CD8-positive, alpha-beta memory T cell (primary cell): ENCODE data around the gene NPSR1. TPM values are rescaled to one million over a fixed set of nuclear protein-coding genes. Genes with fewer than 3 reads are reported as not detected.

Experiments used
- CTCF ChIA-PET: fragments of 350-600 bp; sonication (Branson Sonifier 250); formaldehyde crosslinking; loops from one replicate; lab custom pipeline; 2021; ENCODE audit warnings: antibody characterized with exemption; lab: Charles Lee
- POLR2A ChIA-PET: fragments of 350-600 bp; sonication (Branson Sonifier 250); formaldehyde crosslinking; loops from one replicate; lab custom pipeline; 2021; ENCODE audit warnings: antibody characterized with exemption; lab: Charles Lee
- DNase-seq, 5 donors: peaks; one replicate each; pipeline versions ENCODE4 v3.0.0 to v3.0.0-alpha.2; 2020 to 2022; ENCODE audit warnings: mixed read lengths in 1 of 5
- H3K27ac ChIP-seq: one replicate; pipeline ENCODE4 v1.7.0; 2013; ENCODE audit warnings: low read depth, mild to moderate bottlenecking, low read length, moderate library complexity
- H3K27me3 ChIP-seq: 2 replicates; pipeline ENCODE4 v1.7.0; 2013; ENCODE audit warnings: low read length, mild to moderate bottlenecking; ENCODE audit not compliant: insufficient read depth, poor library complexity, severe bottlenecking
- H3K36me3 ChIP-seq: 2 replicates; pipeline ENCODE4 v1.7.0; 2013; ENCODE audit warnings: mild to moderate bottlenecking, low read length, moderate library complexity; ENCODE audit not compliant: insufficient read depth
- H3K4me1 ChIP-seq: 2 replicates; pipeline ENCODE4 v1.7.0; 2013; ENCODE audit warnings: mild to moderate bottlenecking, low read length, moderate library complexity; ENCODE audit not compliant: insufficient read depth
- H3K4me3 ChIP-seq: 2 replicates; pipeline ENCODE4 v1.7.0; 2013; ENCODE audit warnings: mild to moderate bottlenecking, low read length
- H3K9me3 ChIP-seq: 2 replicates; pipeline ENCODE4 v1.7.0; 2013; ENCODE audit warnings: mild to moderate bottlenecking, low read length
- H3K27ac Mint-ChIP-seq, 8 donors: one replicate each; pipeline ENCODE4 v1.8.0; 2020 to 2021; ENCODE audit warnings: mixed read lengths in 8 of 8, mild to moderate bottlenecking in 6 of 8, inconsistent platforms in 3 of 8, moderate library complexity in 3 of 8
- H3K27me3 Mint-ChIP-seq, 2 donors: one replicate each; pipeline ENCODE4 v1.8.0; 2020 to 2021; ENCODE audit warnings: mixed read lengths in 2 of 2, mild to moderate bottlenecking in 1 of 2, moderate library complexity in 1 of 2
- H3K36me3 Mint-ChIP-seq, 3 donors: one replicate each; pipeline ENCODE4 v1.8.0; 2020 to 2021; ENCODE audit warnings: mixed read lengths in 3 of 3, inconsistent platforms in 1 of 3, mild to moderate bottlenecking in 1 of 3
- H3K4me1 Mint-ChIP-seq, 3 donors: one replicate each; pipeline ENCODE4 v1.8.0; 2020 to 2021; ENCODE audit warnings: mixed read lengths in 3 of 3, inconsistent platforms in 1 of 3, mild to moderate bottlenecking in 1 of 3
- H3K4me3 Mint-ChIP-seq, 7 donors: one replicate each; pipeline ENCODE4 v1.8.0; 2020 to 2021; ENCODE audit warnings: mixed read lengths in 7 of 7, mild to moderate bottlenecking in 6 of 7, moderate library complexity in 4 of 7, inconsistent platforms in 2 of 7
- H3K9me3 Mint-ChIP-seq, 5 donors: one replicate each; pipeline ENCODE4 v1.8.0; 2020 to 2022; ENCODE audit warnings: mixed read lengths in 5 of 5, mild to moderate bottlenecking in 3 of 5, moderate library complexity in 2 of 5, inconsistent platforms in 1 of 5
- polyA plus RNA-seq: library from polyadenylated mRNA; unstranded; fragments of 300-500 nt; fragmentation: Illumina TruSeq; gene quantifications from one replicate; pipeline ENCODE4 v1.2.3, GENCODE V29; 2021
- total RNA-seq, 2 experiments: library from RNA; stranded (reverse); gene quantifications; one replicate each; pipeline ENCODE4 v1.2.3, GENCODE V29; 2021

The NPSR1 gene
- total and polyA plus RNA-seq, 3 experiments from 2014 or later: not detected

- ChIA-PET POLR2A (no interaction called here), CTCF (no interaction called here)
- H3K4me1 ChIP-seq: no peaks in the 10 kb centered on the region
- H3K27me3 Mint-ChIP-seq: peaks cover 0 to 2% of the 10 kb centered on the region in 2 donors
- no peaks in the 10 kb centered on the region for H3K9me3 Mint-ChIP-seq
- H3K27me3 ChIP-seq: no peaks in the 10 kb centered on the region
- no peaks in the 10 kb centered on the region for H3K4me1 Mint-ChIP-seq
- no peaks in the 10 kb centered on the region for H3K36me3 Mint-ChIP-seq
- H3K27ac Mint-ChIP-seq: no peak overlapping the region
- no peak overlapping the region for H3K27ac ChIP-seq
- no peaks in the 10 kb centered on the region for H3K36me3 ChIP-seq
- H3K4me3 Mint-ChIP-seq: no peak overlapping the region
- H3K4me3 ChIP-seq: no peak overlapping the region
- no peaks in the 10 kb centered on the region for H3K9me3 ChIP-seq
- DNase-seq: no peak
Observed at GRCh38 chr7:34677491-34677890, 19.5 kb downstream of the NPSR1 start.

GRCh38 chr7:34687529-34687928, 29.5 kb downstream of the NPSR1 start:
- no peak overlapping the region for H3K27ac ChIP-seq
- H3K4me1 ChIP-seq: no peaks in the 10 kb centered on the region
- H3K36me3 ChIP-seq: no peaks in the 10 kb centered on the region
- POLR2A ChIA-PET: no interaction called here
- no peaks in the 10 kb centered on the region for H3K9me3 ChIP-seq
- H3K9me3 Mint-ChIP-seq: peaks cover 0 to 6% (median 0%) of the 10 kb centered on the region in 5 donors
- H3K36me3 Mint-ChIP-seq: no peaks in the 10 kb centered on the region
- H3K4me3 Mint-ChIP-seq: no peak overlapping the region
- H3K4me1 Mint-ChIP-seq: no peaks in the 10 kb centered on the region
- CTCF ChIA-PET: no interaction called here
- H3K27me3 ChIP-seq: no peaks in the 10 kb centered on the region
- DNase-seq: no peak
- H3K4me3 ChIP-seq: no peak overlapping the region
- H3K27ac Mint-ChIP-seq: no peak overlapping the region
- H3K27me3 Mint-ChIP-seq: peaks cover 1 to 19% of the 10 kb centered on the region in 2 donors

GRCh38 chr7:34696415-34696814, 38.4 kb downstream of the NPSR1 start:
- H3K27me3 ChIP-seq: no peaks in the 10 kb centered on the region

GRCh38 chr7:34709771-34710170, 51.8 kb downstream of the NPSR1 start:
- Histone ChIP-seq H3K9me3 (no peaks in the 10 kb centered on the region), H3K4me3 (no peak overlapping the region), H3K27ac (no peak overlapping the region), H3K36me3 (no peaks in the 10 kb centered on the region), H3K4me1 (no peaks in the 10 kb centered on the region), H3K27me3 (no peaks in the 10 kb centered on the region)
- no peaks in the 10 kb centered on the region for H3K4me1 Mint-ChIP-seq
- H3K27me3 Mint-ChIP-seq: peaks cover 0 to 25% of the 10 kb centered on the region in 2 donors
- no peak overlapping the region for H3K4me3 Mint-ChIP-seq
- ChIA-PET CTCF (no interaction called here), POLR2A (no interaction called here)
- H3K36me3 Mint-ChIP-seq: no peaks in the 10 kb centered on the region
- H3K9me3 Mint-ChIP-seq: no peaks in the 10 kb centered on the region
- no peak for DNase-seq
- no peak overlapping the region for H3K27ac Mint-ChIP-seq

More at GRCh38 chr7:34696415-34696814, 38.4 kb downstream of the NPSR1 start:
- Histone ChIP-seq H3K36me3 (no peaks in the 10 kb centered on the region), H3K4me1 (no peaks in the 10 kb centered on the region), H3K27ac (no peak overlapping the region), H3K9me3 (no peaks in the 10 kb centered on the region), H3K4me3 (no peak overlapping the region)
- DNase-seq: no peak
- Mint-ChIP-seq H3K4me3 (no peak overlapping the region), H3K9me3 (peaks cover 12 to 24% (median 19%) of the 10 kb centered on the region in 5 donors), H3K27me3 (no peaks in the 10 kb centered on the region), H3K36me3 (peaks cover 0 to 5% (median 0%) of the 10 kb centered on the region in 3 donors), H3K4me1 (no peaks in the 10 kb centered on the region), H3K27ac (no peak overlapping the region)
- ChIA-PET CTCF (interaction anchor here (1.0 kb wide), 1 partner anchor 22 kb away, joined by 5 read pairs; no protein-coding TSS in a partner anchor), POLR2A (no interaction called here)

- H3K36me3 ChIP-seq: no peaks in the 10 kb centered on the region
- no peaks in the 10 kb centered on the region for H3K27me3 ChIP-seq
- Mint-ChIP-seq H3K9me3 (no peaks in the 10 kb centered on the region), H3K27me3 (no peaks in the 10 kb centered on the region), H3K4me1 (peaks cover 18 to 35% (median 28%) of the 10 kb centered on the region in 3 donors), H3K27ac (peak overlapping the region in 3 of 8 donors; percentile 15 to 52 (median 24)), H3K36me3 (no peaks in the 10 kb centered on the region), H3K4me3 (peak overlapping the region in 4 of 7 donors; percentile 9 to 49 (median 30))
- H3K9me3 ChIP-seq: no peaks in the 10 kb centered on the region
- H3K4me3 ChIP-seq: no peak overlapping the region
- H3K27ac ChIP-seq: no peak overlapping the region
- DNase-seq: no peak
- POLR2A ChIA-PET: no interaction called here
- CTCF ChIA-PET: interaction anchor here (0.9 kb wide), 1 partner anchor 22 kb away, joined by 5 read pairs; no protein-coding TSS in a partner anchor
- H3K4me1 ChIP-seq: peaks cover 10% of the 10 kb centered on the region
Observed at GRCh38 chr7:34718867-34719266, 60.8 kb downstream of the NPSR1 start.

GRCh38 chr7:34719636-34720035, 61.6 kb downstream of the NPSR1 start:
- ChIA-PET POLR2A (no interaction called here), CTCF (no interaction called here)
- Mint-ChIP-seq H3K27ac (no peak overlapping the region), H3K9me3 (no peaks in the 10 kb centered on the region), H3K4me3 (no peak overlapping the region), H3K36me3 (no peaks in the 10 kb centered on the region), H3K27me3 (no peaks in the 10 kb centered on the region), H3K4me1 (peaks cover 26 to 42% (median 35%) of the 10 kb centered on the region in 3 donors)
- peaks cover 17% of the 10 kb centered on the region for H3K4me1 ChIP-seq
- no peaks in the 10 kb centered on the region for H3K27me3 ChIP-seq
- DNase-seq: no peak
- H3K27ac ChIP-seq: no peak overlapping the region
- H3K4me3 ChIP-seq: no peak overlapping the region
- H3K36me3 ChIP-seq: no peaks in the 10 kb centered on the region
- no peaks in the 10 kb centered on the region for H3K9me3 ChIP-seq

GRCh38 chr7:34720289-34720688, 62.3 kb downstream of the NPSR1 start:
- Mint-ChIP-seq H3K9me3 (no peaks in the 10 kb centered on the region), H3K27ac (peak overlapping the region in 1 of 8 donors; percentile 2), H3K27me3 (no peaks in the 10 kb centered on the region), H3K4me1 (peaks cover 30 to 45% (median 42%) of the 10 kb centered on the region in 3 donors), H3K36me3 (no peaks in the 10 kb centered on the region), H3K4me3 (no peak overlapping the region)
- CTCF ChIA-PET: no interaction called here
- H3K27ac ChIP-seq: no peak overlapping the region
- H3K9me3 ChIP-seq: no peaks in the 10 kb centered on the region
- H3K4me3 ChIP-seq: no peak overlapping the region
- H3K36me3 ChIP-seq: no peaks in the 10 kb centered on the region
- peaks cover 17% of the 10 kb centered on the region for H3K4me1 ChIP-seq
- H3K27me3 ChIP-seq: no peaks in the 10 kb centered on the region
- POLR2A ChIA-PET: no interaction called here
- no peak for DNase-seq

GRCh38 chr7:34723338-34723737, 65.3 kb downstream of the NPSR1 start:
- no peaks in the 10 kb centered on the region for H3K36me3 Mint-ChIP-seq
- no peaks in the 10 kb centered on the region for H3K36me3 ChIP-seq
- CTCF ChIA-PET: interaction anchor here (1.5 kb wide), 1 partner anchor 10 kb away, joined by 4 read pairs; no protein-coding TSS in a partner anchor
- no peaks in the 10 kb centered on the region for H3K9me3 ChIP-seq
- peaks cover 27 to 42% (median 39%) of the 10 kb centered on the region in 3 donors for H3K4me1 Mint-ChIP-seq
- H3K27ac ChIP-seq: no peak overlapping the region
- no peaks in the 10 kb centered on the region for H3K9me3 Mint-ChIP-seq
- no peak for DNase-seq
- peaks cover 15% of the 10 kb centered on the region for H3K4me1 ChIP-seq
- H3K27ac Mint-ChIP-seq: no peak overlapping the region
- POLR2A ChIA-PET: no interaction called here
- H3K27me3 Mint-ChIP-seq: no peaks in the 10 kb centered on the region
- peak overlapping the region in 1 of 7 donors; percentile 28 for H3K4me3 Mint-ChIP-seq
- no peaks in the 10 kb centered on the region for H3K27me3 ChIP-seq
- no peak overlapping the region for H3K4me3 ChIP-seq
